ENCODE measurements around the gene POLRMT. TPM values are rescaled to one million over a fixed set of nuclear protein-coding genes. Genes with fewer than 3 reads are reported as not detected.
A peak's percentile ranks its signal among the peaks of the same experiment; 100 is the strongest.

The POLRMT gene
- polyA plus RNA-seq (2012; rRNA removed) = 38.2 and 40.1 TPM in 2 replicates
- polyA plus RNA-seq (2012; cell fraction: cytosol; rRNA removed) = 9.6 and 13.7 TPM in 2 replicates
- polyA plus RNA-seq (2012; cell fraction: nucleus; rRNA removed) = 157 and 218 TPM in 2 replicates

GRCh38 chr19:633068-633785, at the start of gene POLRMT:
TSS of gene POLRMT (minus strand) at chr19:633537. CDS start at chr19:633512, 25 bp downstream.
- Histone ChIP-seq H3K4me1 (ENCODE audit: control insufficient read depth in 1 of 2, insufficient read depth in 2 of 2, low read depth in 1 of 2, low read length in 1 of 2) (peaks cover 4 to 22% of the 10 kb centered on the region in 2 experiments; a peak in 3 of 4 replicates), H3K9ac (peak within 1 kb of the TSS; percentile 80), H3K4me2 (peak within 1 kb of the TSS; percentile 100), H3K79me2 (ENCODE audit: insufficient read depth) (peaks cover 31% of the 10 kb centered on the region), H4K20me1 (ENCODE audit: insufficient read depth) (no peaks in the 10 kb centered on the region), H3F3A (replicated peaks; ENCODE audit: insufficient read depth) (no peaks in the 10 kb centered on the region), H3K9me2 (no peaks in the 10 kb centered on the region), H3K4me3 (ENCODE audit: low read depth in 2 of 2, low read length in 1 of 2) (peak within 1 kb of the TSS; percentile 75 to 93), H3K36me3 (replicated peaks in 1 of 2; ENCODE audit: control insufficient read depth in 1 of 2, insufficient read depth in 2 of 2, low read length in 1 of 2) (peaks cover 3 to 8% of the 10 kb centered on the region in 2 experiments), H3K9me3 (no peaks in the 10 kb centered on the region), H2AFZ (ENCODE audit: low read depth) (peak within 1 kb of the TSS; percentile 87), H3K27ac (ENCODE audit: low read depth in 2 of 2, low read length in 1 of 2) (peak within 1 kb of the TSS; percentile 63 to 64), H3K27me3 (ENCODE audit: insufficient read depth) (no peaks in the 10 kb centered on the region)
- ChIA-PET CTCF (interaction anchor here (1.0 to 1.6 kb wide), 3 partner anchors 49 to 101 kb away, joined by 5 to 6 read pairs (median 6); no protein-coding TSS in a partner anchor), POLR2A (no interaction called here)
- DNase-seq = peak; percentile 100
- WGBS (ENCODE audit: low lambda C conversion rate) = 2% methylated on average over 28 of the region's 67 CpGs
- TF ChIP-seq GATA2 (CRISPR knock-in tag; IDR thresholded peaks at IDR 0.05) (no peak), ZBTB33 (IDR thresholded peaks at IDR 0.05; ENCODE audit: borderline replicate concordance, low read depth) (no peak), EZH2phosphoT487 (IDR thresholded peaks at IDR 0.05; ENCODE audit: borderline replicate concordance, low read depth) (no peak), NRF1 (IDR thresholded peaks at IDR 0.05; ENCODE audit: low read depth, low read length) (peak; percentile 87), USF2 (IDR thresholded peaks at IDR 0.05; ENCODE audit: borderline replicate concordance, low read depth, low read length) (no peak), MAX (IDR thresholded peaks at IDR 0.05; ENCODE audit: low read depth) (peak; percentile 95), TEAD4 (IDR thresholded peaks at IDR 0.05; ENCODE audit: borderline replicate concordance, insufficient read depth) (no peak), RAD21 (IDR thresholded peaks at IDR 0.05; ENCODE audit: low read length) (no peak), SIN3A (IDR thresholded peaks at IDR 0.05; ENCODE audit: borderline replicate concordance, low read depth, low read length) (peak; percentile 20; the same call in 1 of the 2 replicates), POLR2AphosphoS5 (IDR thresholded peaks at IDR 0.05; ENCODE audit: low read depth, low read length) (peak; percentile 34; the same call in 1 of the 2 replicates), ELF1 (IDR thresholded peaks at IDR 0.05) (peak; percentile 63), YY1 (IDR thresholded peaks at IDR 0.05; ENCODE audit: low read depth) (no peak; the same call in 1 of the 2 replicates), TCF12 (IDR thresholded peaks at IDR 0.05) (no peak), EP300 (IDR thresholded peaks at IDR 0.05; ENCODE audit: borderline replicate concordance in 1 of 2, low read depth in 1 of 2, low read length in 1 of 2) (no peak), GABPA (IDR thresholded peaks at IDR 0.05; ENCODE audit: low read depth) (peak; percentile 87), MXI1 (IDR thresholded peaks at IDR 0.05; ENCODE audit: low read depth, low read length) (peak; percentile 86), RFX5 (IDR thresholded peaks at IDR 0.05; ENCODE audit: low read length) (peak; percentile 49; the same call in 1 of the 2 replicates), RXRA (IDR thresholded peaks at IDR 0.05; ENCODE audit: borderline replicate concordance, low read depth) (no peak), SMC3 (IDR thresholded peaks at IDR 0.05; ENCODE audit: low read depth, low read length) (no peak), NFIC (IDR thresholded peaks at IDR 0.05; ENCODE audit: borderline replicate concordance) (no peak), TAF1 (IDR thresholded peaks at IDR 0.05; ENCODE audit: borderline replicate concordance, low read depth, low read length) (no peak), FOSL2 (IDR thresholded peaks at IDR 0.05; ENCODE audit: borderline replicate concordance, low read depth) (no peak), CHD2 (IDR thresholded peaks at IDR 0.05; ENCODE audit: low read length, partially characterized antibody) (peak; percentile 86), RCOR1 (IDR thresholded peaks at IDR 0.05; ENCODE audit: low read length) (no peak)
- TF ChIP-seq, protein P1, sequence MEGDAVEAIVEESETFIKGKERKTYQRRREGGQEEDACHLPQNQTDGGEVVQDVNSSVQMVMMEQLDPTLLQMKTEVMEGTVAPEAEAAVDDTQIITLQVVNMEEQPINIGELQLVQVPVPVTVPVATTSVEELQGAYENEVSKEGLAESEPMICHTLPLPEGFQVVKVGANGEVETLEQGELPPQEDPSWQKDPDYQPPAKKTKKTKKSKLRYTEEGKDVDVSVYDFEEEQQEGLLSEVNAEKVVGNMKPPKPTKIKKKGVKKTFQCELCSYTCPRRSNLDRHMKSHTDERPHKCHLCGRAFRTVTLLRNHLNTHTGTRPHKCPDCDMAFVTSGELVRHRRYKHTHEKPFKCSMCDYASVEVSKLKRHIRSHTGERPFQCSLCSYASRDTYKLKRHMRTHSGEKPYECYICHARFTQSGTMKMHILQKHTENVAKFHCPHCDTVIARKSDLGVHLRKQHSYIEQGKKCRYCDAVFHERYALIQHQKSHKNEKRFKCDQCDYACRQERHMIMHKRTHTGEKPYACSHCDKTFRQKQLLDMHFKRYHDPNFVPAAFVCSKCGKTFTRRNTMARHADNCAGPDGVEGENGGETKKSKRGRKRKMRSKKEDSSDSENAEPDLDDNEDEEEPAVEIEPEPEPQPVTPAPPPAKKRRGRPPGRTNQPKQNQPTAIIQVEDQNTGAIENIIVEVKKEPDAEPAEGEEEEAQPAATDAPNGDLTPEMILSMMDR (IDR thresholded peaks at IDR 0.05) = no peak
- TF ChIP-seq, protein P2, sequence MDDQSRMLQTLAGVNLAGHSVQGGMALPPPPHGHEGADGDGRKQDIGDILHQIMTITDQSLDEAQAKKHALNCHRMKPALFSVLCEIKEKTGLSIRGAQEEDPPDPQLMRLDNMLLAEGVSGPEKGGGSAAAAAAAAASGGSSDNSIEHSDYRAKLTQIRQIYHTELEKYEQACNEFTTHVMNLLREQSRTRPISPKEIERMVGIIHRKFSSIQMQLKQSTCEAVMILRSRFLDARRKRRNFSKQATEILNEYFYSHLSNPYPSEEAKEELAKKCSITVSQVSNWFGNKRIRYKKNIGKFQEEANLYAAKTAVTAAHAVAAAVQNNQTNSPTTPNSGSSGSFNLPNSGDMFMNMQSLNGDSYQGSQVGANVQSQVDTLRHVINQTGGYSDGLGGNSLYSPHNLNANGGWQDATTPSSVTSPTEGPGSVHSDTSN (IDR thresholded peaks at IDR 0.05) = peak; percentile 97
- TF ChIP-seq, protein P3, sequence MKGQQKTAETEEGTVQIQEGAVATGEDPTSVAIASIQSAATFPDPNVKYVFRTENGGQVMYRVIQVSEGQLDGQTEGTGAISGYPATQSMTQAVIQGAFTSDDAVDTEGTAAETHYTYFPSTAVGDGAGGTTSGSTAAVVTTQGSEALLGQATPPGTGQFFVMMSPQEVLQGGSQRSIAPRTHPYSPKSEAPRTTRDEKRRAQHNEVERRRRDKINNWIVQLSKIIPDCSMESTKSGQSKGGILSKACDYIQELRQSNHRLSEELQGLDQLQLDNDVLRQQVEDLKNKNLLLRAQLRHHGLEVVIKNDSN (IDR thresholded peaks at IDR 0.05; ENCODE audit: borderline replicate concordance, low read depth) = no peak

Measured in SK-N-SH (cell line).